GM23338 (cell line): ENCODE data around the gene CYP2D6. TPM values are rescaled to one million over a fixed set of nuclear protein-coding genes. Genes with fewer than 3 reads are reported as not detected.

Experiments used
- ATAC-seq: fragments of 200-7000 bp; cut with Tn5 transposase; 3 replicates; pipeline ENCODE4 v1.9.1; 2020
- DNase-seq: peaks from one replicate; pipeline ENCODE4 v3.0.0-alpha.2; 2015; ENCODE audit warnings: low spot score
- H2AFZ ChIP-seq: fragments of 200-600 bp; sonication (generic); 2 replicates; pipeline ENCODE4 v1.8.0; 2016; ENCODE audit warnings: antibody characterized with exemption, mild to moderate bottlenecking, moderate library complexity
- H3F3A ChIP-seq: fragments of 200-600 bp; sonication (generic); replicated peaks from 2 replicates; pipeline ENCODE4 v1.8.0; 2017; ENCODE audit warnings: antibody characterized with exemption, mixed run types, low read depth
- H3K27ac ChIP-seq: fragments of 200-600 bp; sonication (generic); 2 replicates; pipeline ENCODE4 v1.6.1; 2016; ENCODE audit warnings: low read depth
- H3K27me3 ChIP-seq: fragments of 200-600 bp; sonication (generic); 2 replicates; pipeline ENCODE4 v1.8.0; 2016; ENCODE audit warnings: mild to moderate bottlenecking, mixed run types, moderate library complexity; ENCODE audit not compliant: insufficient read depth
- H3K36me3 ChIP-seq: fragments of 200-600 bp; sonication (generic); 2 replicates; pipeline ENCODE4 v1.8.0; 2016; ENCODE audit warnings: mild to moderate bottlenecking; ENCODE audit not compliant: insufficient read depth
- H3K4me1 ChIP-seq: fragments of 200-600 bp; sonication (generic); 2 replicates; pipeline ENCODE4 v1.8.0; 2016; ENCODE audit warnings: mild to moderate bottlenecking, moderate library complexity; ENCODE audit not compliant: insufficient read depth
- H3K4me2 ChIP-seq: fragments of 200-600 bp; sonication (generic); 2 replicates; pipeline ENCODE4 v1.7.1; 2017; ENCODE audit warnings: mixed run types
- H3K4me3 ChIP-seq: fragments of 200-600 bp; sonication (generic); 2 replicates; pipeline ENCODE4 v1.6.1; 2016; ENCODE audit warnings: mixed run types
- H3K79me2 ChIP-seq: fragments of 200-600 bp; sonication (generic); replicated peaks from 2 replicates; pipeline ENCODE4 v1.8.0; 2017; ENCODE audit warnings: mild to moderate bottlenecking; ENCODE audit not compliant: insufficient read depth
- H3K9me2 ChIP-seq: fragments of 200-600 bp; sonication (generic); 2 replicates; pipeline ENCODE4 v1.8.0; 2017; ENCODE audit not compliant: insufficient read depth
- H4K20me1 ChIP-seq: fragments of 200-600 bp; sonication (generic); replicated peaks from 2 replicates; pipeline ENCODE4 v1.8.0; 2017; ENCODE audit warnings: mild to moderate bottlenecking; ENCODE audit not compliant: insufficient read depth
- H3K27ac Mint-ChIP-seq: 2 replicates; pipeline ENCODE4 v1.8.0; 2020; ENCODE audit warnings: inconsistent platforms, mild to moderate bottlenecking, moderate library complexity, mixed read lengths
- H3K27me3 Mint-ChIP-seq: 3 replicates; pipeline ENCODE4 v1.8.0; 2022; ENCODE audit warnings: low read depth, mild to moderate bottlenecking, moderate library complexity, mixed read lengths, inconsistent platforms; ENCODE audit not compliant: insufficient read depth, poor library complexity
- H3K36me3 Mint-ChIP-seq: 3 replicates; pipeline ENCODE4 v1.8.0; 2021; ENCODE audit warnings: low read depth, mild to moderate bottlenecking, inconsistent platforms, moderate library complexity, mixed read lengths
- H3K4me1 Mint-ChIP-seq: 3 replicates; pipeline ENCODE4 v1.8.0; 2020; ENCODE audit warnings: mild to moderate bottlenecking, inconsistent platforms, mixed read lengths
- H3K4me3 Mint-ChIP-seq: 3 replicates; pipeline ENCODE4 v1.8.0; 2021; ENCODE audit warnings: moderate library complexity, mild to moderate bottlenecking, inconsistent platforms, mixed read lengths
- H3K9me3 Mint-ChIP-seq: 3 replicates; pipeline ENCODE4 v1.8.0; 2020; ENCODE audit warnings: moderate library complexity, mild to moderate bottlenecking, inconsistent platforms, mixed read lengths
- CREB1 ChIP-seq: fragments of 250-450 bp; sonication (Bioruptor Pico); IDR thresholded peaks from 2 replicates; pipeline ENCODE4 v1.5.0; 2020; ENCODE audit warnings: low read depth, mild to moderate bottlenecking, moderate library complexity
- EZH2 ChIP-seq: fragments of 200-600 bp; sonication (generic); IDR thresholded peaks from one replicate; pipeline ENCODE4 v1.8.0; 2017; ENCODE audit warnings: antibody characterized with exemption, mild to moderate bottlenecking, low read depth; ENCODE audit not compliant: unreplicated experiment
- EZH2phosphoT487 ChIP-seq: fragments of 200-600 bp; sonication (generic); IDR thresholded peaks from one replicate; pipeline ENCODE4 v1.8.1; 2018; ENCODE audit warnings: antibody characterized with exemption; ENCODE audit not compliant: unreplicated experiment
- JUNB ChIP-seq: IDR thresholded peaks from one replicate; pipeline ENCODE4 v1.6.1; 2016; ENCODE audit warnings: antibody characterized with exemption; ENCODE audit not compliant: unreplicated experiment
- NANOG ChIP-seq: IDR thresholded peaks from 2 replicates; pipeline ENCODE4 v1.6.1; 2016; ENCODE audit warnings: antibody characterized with exemption, borderline replicate concordance
- POLR2AphosphoS5 ChIP-seq: IDR thresholded peaks from 2 replicates; pipeline ENCODE4 v1.6.1; 2016; ENCODE audit warnings: antibody characterized with exemption, low read depth
- STAT1 ChIP-seq: IDR thresholded peaks from one replicate; pipeline ENCODE4 v1.6.1; 2016; ENCODE audit warnings: antibody characterized with exemption; ENCODE audit not compliant: unreplicated experiment
- ZNF114 ChIP-seq: fragments of 250-450 bp; sonication (Bioruptor Pico); IDR thresholded peaks from 2 replicates; pipeline ENCODE4 v1.5.0; 2020; ENCODE audit warnings: mild to moderate bottlenecking, moderate library complexity
- ZNF331 ChIP-seq: fragments of 250-450 bp; sonication (Bioruptor Pico); IDR thresholded peaks from 2 replicates; pipeline ENCODE4 v1.5.0; 2020; ENCODE audit warnings: low read depth, mild to moderate bottlenecking, moderate library complexity
- polyA plus RNA-seq: library from polyadenylated mRNA; unstranded; fragments of >200 nt; fragmentation: Nextera tagmentation; extraction: Ambion mirVana; gene quantifications from 2 replicates; pipeline ENCODE4 v1.2.1, GENCODE V29; 2016
- total RNA-seq: library from RNA; depleted of rRNA; stranded (reverse); fragments of >200 nt; shearing (Covaris generic); gene quantifications from 2 replicates; pipeline ENCODE4 v1.2.3, GENCODE V29; 2014
- TF ChIP-seq, protein P1 (sequence below): IDR thresholded peaks from one replicate; pipeline ENCODE4 v1.6.1; 2018; ENCODE audit warnings: antibody characterized with exemption; ENCODE audit not compliant: unreplicated experiment
- TF ChIP-seq, protein P2 (sequence below), 2 experiments: fragments of 200-600 bp in 1 of 2; sonication (generic) in 1 of 2; conservative IDR thresholded peaks; 2 replicates each; pipeline versions ENCODE4 v1.5.1 to v1.6.1; 2016 to 2017; ENCODE audit warnings: antibody characterized with exemption in 2 of 2, low read depth in 2 of 2, mild to moderate bottlenecking in 2 of 2, moderate library complexity in 1 of 2
- TF ChIP-seq, protein P3 (sequence below): IDR thresholded peaks from 2 replicates; pipeline ENCODE4 v1.6.1; 2016; ENCODE audit warnings: antibody characterized with exemption
- TF ChIP-seq, protein P4 (sequence below): fragments of 250-450 bp; sonication (Bioruptor Pico); IDR thresholded peaks from 2 replicates; pipeline ENCODE4 v1.5.0; 2020; ENCODE audit warnings: mild to moderate bottlenecking, moderate library complexity

The CYP2D6 gene
- total and polyA plus RNA-seq, 2 experiments from 2014 or later = 1.2 to 1.3 TPM

DNA sequence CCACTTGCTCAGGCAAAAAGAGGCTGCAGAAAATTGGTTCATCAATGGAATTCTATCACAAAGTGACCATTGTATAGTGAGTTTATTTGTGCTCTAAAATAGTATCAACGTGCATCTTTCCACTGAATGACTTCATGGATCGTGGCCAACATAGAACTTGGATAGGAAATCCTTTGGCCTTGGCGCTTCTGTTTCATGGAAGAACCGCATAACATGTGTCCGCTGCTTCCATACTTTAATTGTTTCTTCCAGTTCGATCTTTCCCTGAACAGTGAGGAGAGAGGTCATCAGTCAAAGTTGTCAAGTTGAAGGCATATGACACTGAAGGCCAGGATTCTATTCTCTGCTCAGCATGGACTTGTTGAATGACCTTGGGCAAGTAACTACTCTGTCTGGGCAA lies 44.6 kb downstream of the CYP2D6 start:
- H3F3A ChIP-seq = no peaks in the 10 kb centered on the region; the same call in 1 of the 2 replicates
- peaks cover 15% of the 10 kb centered on the region for H3K9me3 Mint-ChIP-seq

More for the DNA sequence above, 44.6 kb downstream of the CYP2D6 start:
- no peaks in the 10 kb centered on the region for H3K4me1 ChIP-seq
- no peak overlapping the region for H3K4me3 ChIP-seq
- no peak overlapping the region for H3K27ac ChIP-seq
- Mint-ChIP-seq H3K36me3 (peaks cover 68% of the 10 kb centered on the region), H3K4me3 (no peak overlapping the region), H3K27ac (no peak overlapping the region), H3K4me1 (0 out of 3 replicates have a peak, but pooled peaks cover 2% of the 10 kb centered on the region), H3K27me3 (peaks cover 14% of the 10 kb centered on the region)
- peaks cover 19% of the 10 kb centered on the region for H4K20me1 ChIP-seq
- ATAC-seq (no peak), DNase-seq (no peak)
- no peak overlapping the region for H2AFZ ChIP-seq
- H3K9me2 ChIP-seq = no peaks in the 10 kb centered on the region
- H3K4me2 ChIP-seq = no peak overlapping the region
- TF ChIP-seq POLR2AphosphoS5 = no peak
- TF ChIP-seq EZH2phosphoT487 = no peak
- TF ChIP-seq ZNF331 (CRISPR knock-in tag) = no peak
- TF ChIP-seq, protein P1, sequence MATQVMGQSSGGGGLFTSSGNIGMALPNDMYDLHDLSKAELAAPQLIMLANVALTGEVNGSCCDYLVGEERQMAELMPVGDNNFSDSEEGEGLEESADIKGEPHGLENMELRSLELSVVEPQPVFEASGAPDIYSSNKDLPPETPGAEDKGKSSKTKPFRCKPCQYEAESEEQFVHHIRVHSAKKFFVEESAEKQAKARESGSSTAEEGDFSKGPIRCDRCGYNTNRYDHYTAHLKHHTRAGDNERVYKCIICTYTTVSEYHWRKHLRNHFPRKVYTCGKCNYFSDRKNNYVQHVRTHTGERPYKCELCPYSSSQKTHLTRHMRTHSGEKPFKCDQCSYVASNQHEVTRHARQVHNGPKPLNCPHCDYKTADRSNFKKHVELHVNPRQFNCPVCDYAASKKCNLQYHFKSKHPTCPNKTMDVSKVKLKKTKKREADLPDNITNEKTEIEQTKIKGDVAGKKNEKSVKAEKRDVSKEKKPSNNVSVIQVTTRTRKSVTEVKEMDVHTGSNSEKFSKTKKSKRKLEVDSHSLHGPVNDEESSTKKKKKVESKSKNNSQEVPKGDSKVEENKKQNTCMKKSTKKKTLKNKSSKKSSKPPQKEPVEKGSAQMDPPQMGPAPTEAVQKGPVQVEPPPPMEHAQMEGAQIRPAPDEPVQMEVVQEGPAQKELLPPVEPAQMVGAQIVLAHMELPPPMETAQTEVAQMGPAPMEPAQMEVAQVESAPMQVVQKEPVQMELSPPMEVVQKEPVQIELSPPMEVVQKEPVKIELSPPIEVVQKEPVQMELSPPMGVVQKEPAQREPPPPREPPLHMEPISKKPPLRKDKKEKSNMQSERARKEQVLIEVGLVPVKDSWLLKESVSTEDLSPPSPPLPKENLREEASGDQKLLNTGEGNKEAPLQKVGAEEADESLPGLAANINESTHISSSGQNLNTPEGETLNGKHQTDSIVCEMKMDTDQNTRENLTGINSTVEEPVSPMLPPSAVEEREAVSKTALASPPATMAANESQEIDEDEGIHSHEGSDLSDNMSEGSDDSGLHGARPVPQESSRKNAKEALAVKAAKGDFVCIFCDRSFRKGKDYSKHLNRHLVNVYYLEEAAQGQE = no peak
- no peak for TF ChIP-seq CREB1 (CRISPR knock-in tag)
- TF ChIP-seq, protein P2, sequence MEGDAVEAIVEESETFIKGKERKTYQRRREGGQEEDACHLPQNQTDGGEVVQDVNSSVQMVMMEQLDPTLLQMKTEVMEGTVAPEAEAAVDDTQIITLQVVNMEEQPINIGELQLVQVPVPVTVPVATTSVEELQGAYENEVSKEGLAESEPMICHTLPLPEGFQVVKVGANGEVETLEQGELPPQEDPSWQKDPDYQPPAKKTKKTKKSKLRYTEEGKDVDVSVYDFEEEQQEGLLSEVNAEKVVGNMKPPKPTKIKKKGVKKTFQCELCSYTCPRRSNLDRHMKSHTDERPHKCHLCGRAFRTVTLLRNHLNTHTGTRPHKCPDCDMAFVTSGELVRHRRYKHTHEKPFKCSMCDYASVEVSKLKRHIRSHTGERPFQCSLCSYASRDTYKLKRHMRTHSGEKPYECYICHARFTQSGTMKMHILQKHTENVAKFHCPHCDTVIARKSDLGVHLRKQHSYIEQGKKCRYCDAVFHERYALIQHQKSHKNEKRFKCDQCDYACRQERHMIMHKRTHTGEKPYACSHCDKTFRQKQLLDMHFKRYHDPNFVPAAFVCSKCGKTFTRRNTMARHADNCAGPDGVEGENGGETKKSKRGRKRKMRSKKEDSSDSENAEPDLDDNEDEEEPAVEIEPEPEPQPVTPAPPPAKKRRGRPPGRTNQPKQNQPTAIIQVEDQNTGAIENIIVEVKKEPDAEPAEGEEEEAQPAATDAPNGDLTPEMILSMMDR (conservative IDR thresholded peaks at IDR 0.05; ENCODE audit: low read depth in 2 of 2) = no peak
- TF ChIP-seq EZH2 = no peak
- TF ChIP-seq, protein P3, sequence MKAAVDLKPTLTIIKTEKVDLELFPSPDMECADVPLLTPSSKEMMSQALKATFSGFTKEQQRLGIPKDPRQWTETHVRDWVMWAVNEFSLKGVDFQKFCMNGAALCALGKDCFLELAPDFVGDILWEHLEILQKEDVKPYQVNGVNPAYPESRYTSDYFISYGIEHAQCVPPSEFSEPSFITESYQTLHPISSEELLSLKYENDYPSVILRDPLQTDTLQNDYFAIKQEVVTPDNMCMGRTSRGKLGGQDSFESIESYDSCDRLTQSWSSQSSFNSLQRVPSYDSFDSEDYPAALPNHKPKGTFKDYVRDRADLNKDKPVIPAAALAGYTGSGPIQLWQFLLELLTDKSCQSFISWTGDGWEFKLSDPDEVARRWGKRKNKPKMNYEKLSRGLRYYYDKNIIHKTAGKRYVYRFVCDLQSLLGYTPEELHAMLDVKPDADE = no peak
- TF ChIP-seq JUNB = no peak
- TF ChIP-seq, protein P4, sequence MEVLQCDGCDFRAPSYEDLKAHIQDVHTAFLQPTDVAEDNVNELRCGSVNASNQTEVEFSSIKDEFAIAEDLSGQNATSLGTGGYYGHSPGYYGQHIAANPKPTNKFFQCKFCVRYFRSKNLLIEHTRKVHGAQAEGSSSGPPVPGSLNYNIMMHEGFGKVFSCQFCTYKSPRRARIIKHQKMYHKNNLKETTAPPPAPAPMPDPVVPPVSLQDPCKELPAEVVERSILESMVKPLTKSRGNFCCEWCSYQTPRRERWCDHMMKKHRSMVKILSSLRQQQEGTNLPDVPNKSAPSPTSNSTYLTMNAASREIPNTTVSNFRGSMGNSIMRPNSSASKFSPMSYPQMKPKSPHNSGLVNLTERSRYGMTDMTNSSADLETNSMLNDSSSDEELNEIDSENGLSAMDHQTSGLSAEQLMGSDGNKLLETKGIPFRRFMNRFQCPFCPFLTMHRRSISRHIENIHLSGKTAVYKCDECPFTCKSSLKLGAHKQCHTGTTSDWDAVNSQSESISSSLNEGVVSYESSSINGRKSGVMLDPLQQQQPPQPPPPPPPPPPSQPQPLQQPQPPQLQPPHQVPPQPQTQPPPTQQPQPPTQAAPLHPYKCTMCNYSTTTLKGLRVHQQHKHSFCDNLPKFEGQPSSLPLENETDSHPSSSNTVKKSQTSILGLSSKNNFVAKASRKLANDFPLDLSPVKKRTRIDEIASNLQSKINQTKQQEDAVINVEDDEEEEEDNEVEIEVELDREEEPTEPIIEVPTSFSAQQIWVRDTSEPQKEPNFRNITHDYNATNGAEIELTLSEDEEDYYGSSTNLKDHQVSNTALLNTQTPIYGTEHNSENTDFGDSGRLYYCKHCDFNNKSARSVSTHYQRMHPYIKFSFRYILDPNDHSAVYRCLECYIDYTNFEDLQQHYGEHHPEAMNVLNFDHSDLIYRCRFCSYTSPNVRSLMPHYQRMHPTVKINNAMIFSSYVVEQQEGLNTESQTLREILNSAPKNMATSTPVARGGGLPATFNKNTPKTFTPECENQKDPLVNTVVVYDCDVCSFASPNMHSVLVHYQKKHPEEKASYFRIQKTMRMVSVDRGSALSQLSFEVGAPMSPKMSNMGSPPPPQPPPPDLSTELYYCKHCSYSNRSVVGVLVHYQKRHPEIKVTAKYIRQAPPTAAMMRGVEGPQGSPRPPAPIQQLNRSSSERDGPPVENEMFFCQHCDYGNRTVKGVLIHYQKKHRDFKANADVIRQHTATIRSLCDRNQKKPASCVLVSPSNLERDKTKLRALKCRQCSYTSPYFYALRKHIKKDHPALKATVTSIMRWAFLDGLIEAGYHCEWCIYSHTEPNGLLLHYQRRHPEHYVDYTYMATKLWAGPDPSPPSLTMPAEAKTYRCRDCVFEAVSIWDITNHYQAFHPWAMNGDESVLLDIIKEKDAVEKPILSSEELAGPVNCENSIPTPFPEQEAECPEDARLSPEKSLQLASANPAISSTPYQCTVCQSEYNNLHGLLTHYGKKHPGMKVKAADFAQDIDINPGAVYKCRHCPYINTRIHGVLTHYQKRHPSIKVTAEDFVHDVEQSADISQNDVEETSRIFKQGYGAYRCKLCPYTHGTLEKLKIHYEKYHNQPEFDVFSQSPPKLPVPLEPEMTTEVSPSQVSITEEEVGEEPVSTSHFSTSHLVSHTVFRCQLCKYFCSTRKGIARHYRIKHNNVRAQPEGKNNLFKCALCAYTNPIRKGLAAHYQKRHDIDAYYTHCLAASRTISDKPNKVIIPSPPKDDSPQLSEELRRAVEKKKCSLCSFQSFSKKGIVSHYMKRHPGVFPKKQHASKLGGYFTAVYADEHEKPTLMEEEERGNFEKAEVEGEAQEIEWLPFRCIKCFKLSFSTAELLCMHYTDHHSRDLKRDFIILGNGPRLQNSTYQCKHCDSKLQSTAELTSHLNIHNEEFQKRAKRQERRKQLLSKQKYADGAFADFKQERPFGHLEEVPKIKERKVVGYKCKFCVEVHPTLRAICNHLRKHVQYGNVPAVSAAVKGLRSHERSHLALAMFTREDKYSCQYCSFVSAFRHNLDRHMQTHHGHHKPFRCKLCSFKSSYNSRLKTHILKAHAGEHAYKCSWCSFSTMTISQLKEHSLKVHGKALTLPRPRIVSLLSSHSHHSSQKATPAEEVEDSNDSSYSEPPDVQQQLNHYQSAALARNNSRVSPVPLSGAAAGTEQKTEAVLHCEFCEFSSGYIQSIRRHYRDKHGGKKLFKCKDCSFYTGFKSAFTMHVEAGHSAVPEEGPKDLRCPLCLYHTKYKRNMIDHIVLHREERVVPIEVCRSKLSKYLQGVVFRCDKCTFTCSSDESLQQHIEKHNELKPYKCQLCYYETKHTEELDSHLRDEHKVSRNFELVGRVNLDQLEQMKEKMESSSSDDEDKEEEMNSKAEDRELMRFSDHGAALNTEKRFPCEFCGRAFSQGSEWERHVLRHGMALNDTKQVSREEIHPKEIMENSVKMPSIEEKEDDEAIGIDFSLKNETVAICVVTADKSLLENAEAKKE (CRISPR knock-in tag) = no peak
- no peak for TF ChIP-seq STAT1
- TF ChIP-seq ZNF114 (CRISPR knock-in tag) = no peak
- TF ChIP-seq NANOG = no peak
- H3K27me3 ChIP-seq = no peaks in the 10 kb centered on the region
- H3K79me2 ChIP-seq = peaks cover 30% of the 10 kb centered on the region
- H3K36me3 ChIP-seq = peaks cover 24% of the 10 kb centered on the region
